Endothelial cell of umbilical vein (primary cell): Measurements from ENCODE around the gene ENTREP1. TPM values are rescaled to one million over a fixed set of nuclear protein-coding genes. Genes with fewer than 3 reads are reported as not detected.

Experiments
- BruUV-seq: library from RNA; stranded (reverse); fragments of 400-500 nt; replicated peaks from 2 replicates; lab custom pipeline; 2021; lab: Mats Ljungman, UMichigan
- CTCF ChIA-PET: fragments of 300-600, 350-600 bp; sonication (Branson Sonifier 250); formaldehyde crosslinking; loops from one replicate; lab custom pipeline; 2021; ENCODE audit warnings: antibody characterized with exemption, inconsistent platforms; lab: Charles Lee
- POLR2A ChIA-PET: fragments of 300-600, 350-600 bp; sonication (Branson Sonifier 250); formaldehyde crosslinking; loops from one replicate; lab custom pipeline; 2021; ENCODE audit warnings: antibody characterized with exemption, inconsistent platforms; lab: Charles Lee
- DNase-seq: peaks from one replicate; pipeline ENCODE4 v3.0.0-alpha.2; 2011; ENCODE audit warnings: low read depth, low spot score
- FAIRE-seq: peaks from 2 replicates; lab custom pipeline; 2011; peaks lifted over from hg19 to GRCh38; lab: Jason Lieb, UNC
- H2AFZ ChIP-seq: 2 replicates; pipeline ENCODE4 v1.6.0; 2012; ENCODE audit warnings: low read depth, low read length, control low read depth, inconsistent platforms
- H3K27ac ChIP-seq: 2 replicates; pipeline ENCODE4 v1.5.1; 2011; ENCODE audit warnings: low read depth, mild to moderate bottlenecking, control low read depth, low read length, moderate library complexity; ENCODE audit not compliant: insufficient read depth
- H3K27me3 ChIP-seq, 2 experiments: 2 replicates each; pipeline versions ENCODE4 v1.6.0 to v1.6.1; 2011; ENCODE audit warnings: low read length in 2 of 2, mixed read lengths in 1 of 2; ENCODE audit not compliant: control insufficient read depth in 2 of 2, insufficient read depth in 2 of 2
- H3K36me3 ChIP-seq, 2 experiments: 2 replicates in 1 of 2; 3 replicates in 1 of 2; pipeline ENCODE4 v1.5.1; 2011; ENCODE audit warnings: low read length in 2 of 2, mild to moderate bottlenecking in 1 of 2, moderate library complexity in 1 of 2; ENCODE audit not compliant: control insufficient read depth in 2 of 2, insufficient read depth in 2 of 2; ENCODE audit errors: extremely low read depth in 1 of 2
- H3K4me1 ChIP-seq: 3 replicates; pipeline ENCODE4 v1.5.1; 2011; ENCODE audit warnings: mild to moderate bottlenecking, low read length; ENCODE audit not compliant: control insufficient read depth, insufficient read depth; ENCODE audit errors: extremely low read depth
- H3K4me2 ChIP-seq: 2 replicates; pipeline ENCODE4 v1.6.1; 2011; ENCODE audit warnings: low read length, control low read depth, mixed read lengths; ENCODE audit not compliant: insufficient read depth
- H3K4me3 ChIP-seq, 3 experiments: fragments of 200-600 bp in 1 of 3; sonication (generic), shearing (Covaris generic) in 1 of 3; replicated peaks in 1 of 3; 2 replicates each; pipeline ENCODE4 v1.5.1; 2011 to 2016; ENCODE audit warnings: control low read depth in 3 of 3, low read length in 3 of 3, mild to moderate bottlenecking in 2 of 3, inconsistent platforms in 1 of 3, low read depth in 1 of 3, moderate library complexity in 1 of 3; ENCODE audit not compliant: insufficient read depth in 1 of 3
- H3K79me2 ChIP-seq: 2 replicates; pipeline ENCODE4 v1.6.0; 2012; ENCODE audit warnings: low read length, inconsistent platforms; ENCODE audit not compliant: control insufficient read depth, insufficient read depth
- H3K9ac ChIP-seq: replicated peaks from 2 replicates; pipeline ENCODE3; 2011; ENCODE audit warnings: low read length, control low read depth; ENCODE audit not compliant: insufficient read depth; ENCODE audit errors: extremely low read depth
- H3K9me1 ChIP-seq: replicated peaks from 3 replicates; pipeline ENCODE4 v1.6.0; 2011; ENCODE audit warnings: mild to moderate bottlenecking, low read length; ENCODE audit not compliant: control insufficient read depth, insufficient read depth; ENCODE audit errors: extremely low read depth
- H3K9me3 ChIP-seq: replicated peaks from 2 replicates; pipeline ENCODE4 v1.5.1; 2012; ENCODE audit warnings: low read length, inconsistent platforms; ENCODE audit not compliant: control insufficient read depth, insufficient read depth
- H4K20me1 ChIP-seq: replicated peaks from 2 replicates; pipeline ENCODE3; 2011; ENCODE audit warnings: mild to moderate bottlenecking, low read length; ENCODE audit not compliant: control insufficient read depth, insufficient read depth; ENCODE audit errors: extremely low read depth
- EZH2 ChIP-seq: IDR thresholded peaks from 2 replicates; pipeline ENCODE4 v1.6.1; 2012; ENCODE audit warnings: borderline replicate concordance, low read depth, mild to moderate bottlenecking, moderate library complexity, low read length, inconsistent platforms; ENCODE audit not compliant: severe bottlenecking
- FOS ChIP-seq: IDR thresholded peaks from 2 replicates; pipeline ENCODE4 v1.6.1; 2011; ENCODE audit warnings: mild to moderate bottlenecking, low read length, moderate library complexity, borderline replicate concordance; ENCODE audit not compliant: insufficient read depth
- GATA2 ChIP-seq: IDR thresholded peaks from 2 replicates; pipeline ENCODE4 v1.7.0; 2011; ENCODE audit warnings: low read depth, mild to moderate bottlenecking, moderate library complexity, mixed read lengths, low read length; ENCODE audit not compliant: insufficient read length, insufficient read depth
- JUN ChIP-seq: IDR thresholded peaks from 2 replicates; pipeline ENCODE4 v1.6.1; 2011; ENCODE audit warnings: borderline replicate concordance, low read depth; ENCODE audit not compliant: insufficient read length, insufficient read depth
- MYC ChIP-seq: IDR thresholded peaks from one replicate; pipeline ENCODE4 v1.6.1; 2011; ENCODE audit warnings: mild to moderate bottlenecking, low read depth, low read length
- POLR2A ChIP-seq: IDR thresholded peaks from 2 replicates; pipeline ENCODE4 v1.6.1; 2012; ENCODE audit warnings: low read depth, mild to moderate bottlenecking, control low read depth, low read length
- POLR2AphosphoS5 ChIP-seq: IDR thresholded peaks from 2 replicates; pipeline ENCODE4 v1.6.1; 2012; ENCODE audit warnings: low read depth, mild to moderate bottlenecking, control low read depth, low read length, moderate library complexity; ENCODE audit not compliant: insufficient read depth
- dilution Hi-C: fragments of 300-500 bp; cut with MboI; formaldehyde crosslinking; loops from one replicate; pipeline ENCODE4 v1.15.0; 2019; ENCODE audit warnings: low sequenced_read_pairs; ENCODE audit not compliant: extremely low pct_ligation_motif_present
- intact Hi-C: fragments of 100-400 bp; cut with micrococcal nuclease; formaldehyde crosslinking; loops from one replicate; pipeline ENCODE4 v1.10.0; 2022
- polyA plus RNA-seq, 4 experiments: library from polyadenylated mRNA; depleted of rRNA in 3 of 4; stranded (reverse) in 3 of 4; unstranded in 1 of 4; fragments of >200 nt; gene quantifications; 2 replicates each; pipeline versions ENCODE4 v1.2.1 to v1.2.3, GENCODE V29; 2011 to 2012; ENCODE audit warnings: missing spikeins in 1 of 4
- total RNA-seq: library from RNA; stranded (reverse); gene quantifications from 2 replicates; pipeline ENCODE4 v1.2.3, GENCODE V29; 2021
- TF ChIP-seq, protein P1 (sequence below): IDR thresholded peaks from 2 replicates; pipeline ENCODE4 v1.6.1; 2011; ENCODE audit not compliant: insufficient read depth, insufficient read length
- TF ChIP-seq, protein P2 (sequence below), 2 donors: IDR thresholded peaks; 1 replicate in 1 of 2; 2 replicates in 1 of 2; pipeline ENCODE4 v1.5.1; 2011; ENCODE audit warnings: low read length in 2 of 2, mild to moderate bottlenecking in 2 of 2, moderate library complexity in 2 of 2, control low read depth in 1 of 2, inconsistent platforms in 1 of 2, low read depth in 1 of 2; ENCODE audit not compliant: insufficient read depth in 1 of 2; ENCODE audit errors: extremely low read depth in 1 of 2

The ENTREP1 gene
- total and polyA plus RNA-seq, 2 donors (not counting 3 experiments of a cell fraction or from before 2014, with no cell fraction given): 7.1 to 13.5 TPM

DNA sequence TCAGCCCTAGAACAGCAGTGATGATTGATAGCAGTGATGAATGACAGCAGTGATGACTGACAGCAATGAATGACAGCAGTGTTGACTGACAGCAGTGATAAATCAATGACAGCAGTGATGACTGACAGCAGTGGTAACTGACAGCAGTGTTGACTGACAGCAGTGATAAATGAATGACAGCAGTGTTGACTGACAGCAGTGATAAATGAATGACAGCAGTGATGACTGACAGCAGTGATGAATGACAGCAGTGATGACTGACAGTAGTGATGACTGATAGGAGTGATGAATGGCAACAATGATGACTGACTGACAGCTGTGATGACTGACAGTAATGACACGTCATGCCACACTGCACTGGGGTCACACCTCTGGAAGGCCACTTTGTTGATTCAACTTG lies 106.8 kb downstream of the ENTREP1 start:
- FAIRE-seq: no peak
- ChIA-PET POLR2A (no interaction called here), CTCF (interaction anchor here (0.7 kb wide), 1 partner anchor 9 kb away, joined by 3 read pairs; no protein-coding TSS in a partner anchor)
- Histone ChIP-seq H3K4me2 (no peak overlapping the region), H4K20me1 (no peaks in the 10 kb centered on the region), H3K9me3 (no peaks in the 10 kb centered on the region), H3K79me2 (no peaks in the 10 kb centered on the region), H3K9me1 (no peaks in the 10 kb centered on the region), H2AFZ (no peak overlapping the region), H3K36me3 (peaks cover 0 to 2% of the 10 kb centered on the region in 2 experiments), H3K4me1 (no peaks in the 10 kb centered on the region), H3K27ac (no peak overlapping the region), H3K27me3 (no peaks in the 10 kb centered on the region), H3K4me3 (no peak overlapping the region), H3K9ac (no peak overlapping the region)
- intact Hi-C loops (no loop called here), dilution Hi-C loops (no loop called here)
- no peak for TF ChIP-seq POLR2AphosphoS5
- no peak for TF ChIP-seq MYC
- TF ChIP-seq, protein P1, sequence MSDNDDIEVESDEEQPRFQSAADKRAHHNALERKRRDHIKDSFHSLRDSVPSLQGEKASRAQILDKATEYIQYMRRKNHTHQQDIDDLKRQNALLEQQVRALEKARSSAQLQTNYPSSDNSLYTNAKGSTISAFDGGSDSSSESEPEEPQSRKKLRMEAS: no peak
- no peak for TF ChIP-seq POLR2A
- TF ChIP-seq, protein P2, sequence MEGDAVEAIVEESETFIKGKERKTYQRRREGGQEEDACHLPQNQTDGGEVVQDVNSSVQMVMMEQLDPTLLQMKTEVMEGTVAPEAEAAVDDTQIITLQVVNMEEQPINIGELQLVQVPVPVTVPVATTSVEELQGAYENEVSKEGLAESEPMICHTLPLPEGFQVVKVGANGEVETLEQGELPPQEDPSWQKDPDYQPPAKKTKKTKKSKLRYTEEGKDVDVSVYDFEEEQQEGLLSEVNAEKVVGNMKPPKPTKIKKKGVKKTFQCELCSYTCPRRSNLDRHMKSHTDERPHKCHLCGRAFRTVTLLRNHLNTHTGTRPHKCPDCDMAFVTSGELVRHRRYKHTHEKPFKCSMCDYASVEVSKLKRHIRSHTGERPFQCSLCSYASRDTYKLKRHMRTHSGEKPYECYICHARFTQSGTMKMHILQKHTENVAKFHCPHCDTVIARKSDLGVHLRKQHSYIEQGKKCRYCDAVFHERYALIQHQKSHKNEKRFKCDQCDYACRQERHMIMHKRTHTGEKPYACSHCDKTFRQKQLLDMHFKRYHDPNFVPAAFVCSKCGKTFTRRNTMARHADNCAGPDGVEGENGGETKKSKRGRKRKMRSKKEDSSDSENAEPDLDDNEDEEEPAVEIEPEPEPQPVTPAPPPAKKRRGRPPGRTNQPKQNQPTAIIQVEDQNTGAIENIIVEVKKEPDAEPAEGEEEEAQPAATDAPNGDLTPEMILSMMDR (IDR thresholded peaks at IDR 0.05; ENCODE audit: extremely low read depth in 1 of 2, insufficient read depth in 1 of 2, low read depth in 1 of 2, low read length in 2 of 2): no peak
- no peak for TF ChIP-seq EZH2
- TF ChIP-seq JUN: no peak
- TF ChIP-seq GATA2: no peak
- TF ChIP-seq FOS: no peak
- BruUV-seq: no TSS peak
- no peak for DNase-seq
